Ramos (cell line): ENCODE data around the gene CA11.
"Not testable (repeated sequence)": the region's sequence is repeated elsewhere in the genome, so short reads cannot be mapped to it uniquely, and the experiment has no call there.

ENCODE experiments used
- in situ Hi-C: fragments of 300-500 bp; cut with MboI; formaldehyde crosslinking; loops from one replicate; pipeline ENCODE4 v1.14.3; 2022; ENCODE audit warnings: low sequenced_read_pairs; ENCODE audit not compliant: unreplicated experiment

CA11 gene

GRCh38 chr19:48646001-48646721 is at the start of gene CA11:
CA11 (minus strand) TSS chr19:48646187; CDS start chr19:48645632, 555 bp downstream.
- in situ Hi-C loops, result loop anchor here (10.0 kb wide), 1 partner anchor 319 kb away; the partner anchor contains the start of gene FTL

- in situ Hi-C loops, result not testable (repeated sequence)
Measured at GRCh38 chr19:48693629-48694028, 47.6 kb upstream of the CA11 start.

- in situ Hi-C loops, result no loop called here
Measured at GRCh38 chr19:48689449-48689848, 43.5 kb upstream of the CA11 start.

GRCh38 chr19:48687776-48688175 is 41.8 kb upstream of the CA11 start:
- in situ Hi-C loops, result no loop called here

GRCh38 chr19:48686637-48687036 is 40.6 kb upstream of the CA11 start:
- in situ Hi-C loops, result not testable (repeated sequence)

- in situ Hi-C loops, result no loop called here
Measured at GRCh38 chr19:48686088-48686487, 40.1 kb upstream of the CA11 start.

GRCh38 chr19:48685583-48685982 is 39.6 kb upstream of the CA11 start:
- in situ Hi-C loops, result no loop called here

GRCh38 chr19:48683349-48683748 is 37.4 kb upstream of the CA11 start:
- in situ Hi-C loops, result no loop called here

GRCh38 chr19:48681127-48681470 is 35.1 kb upstream of the CA11 start:
- in situ Hi-C loops, result no loop called here

- in situ Hi-C loops, result no loop called here
Measured at GRCh38 chr19:48680436-48681126, 34.6 kb upstream of the CA11 start.

- in situ Hi-C loops, result not testable (repeated sequence)
Measured at GRCh38 chr19:48680006-48680405, 34.0 kb upstream of the CA11 start.

GRCh38 chr19:48678201-48678600 is 32.2 kb upstream of the CA11 start:
- in situ Hi-C loops, result no loop called here

GRCh38 chr19:48676887-48677286 is 30.9 kb upstream of the CA11 start:
- in situ Hi-C loops, result no loop called here

GRCh38 chr19:48676487-48676886 is 30.5 kb upstream of the CA11 start:
- in situ Hi-C loops, result no loop called here

GRCh38 chr19:48674921-48675824 is 29.2 kb upstream of the CA11 start:
- in situ Hi-C loops, result no loop called here

- in situ Hi-C loops, result no loop called here
Measured at GRCh38 chr19:48674216-48674809, 28.3 kb upstream of the CA11 start.

GRCh38 chr19:48673436-48674100 is 27.6 kb upstream of the CA11 start:
- in situ Hi-C loops, result no loop called here

- in situ Hi-C loops, result no loop called here
Measured at GRCh38 chr19:48672994-48673393, 27.0 kb upstream of the CA11 start, which contains the start of gene NTN5. NTN5 (minus strand) TSS chr19:48673017; CDS start chr19:48670986, 2,031 bp downstream.

GRCh38 chr19:48671446-48671995 is 25.5 kb upstream of the CA11 start:
- in situ Hi-C loops, result no loop called here
